HUDEP-2 (cell line): Measurements from ENCODE around the gene UNC45A.
"Not testable (repeated sequence)": the region's sequence is repeated elsewhere in the genome, so short reads cannot be mapped to it uniquely, and the experiment has no call there.

Experiments used
- DNase-seq, 76 experiments: peaks; one replicate each; lab custom pipeline; 2025; ENCODE audit not compliant: unreplicated experiment in 76 of 76; lab: John Stamatoyannopoulos, UW

UNC45A gene

GRCh38 chr15:90934949-90935751 is at the start of gene UNC45A:
Gene UNC45A (plus strand): TSS chr15:90935285. CDS start chr15:90935325, 40 bp downstream.
- peak in 74 of 76 experiments; percentile 12 to 93 (median 80) for DNase-seq

- peak in 70 of 76 experiments; percentile 6 to 85 (median 63) for DNase-seq
These were observed 49.4 kb upstream of the UNC45A start for GRCh38 chr15:90885432-90886290.

DNA sequence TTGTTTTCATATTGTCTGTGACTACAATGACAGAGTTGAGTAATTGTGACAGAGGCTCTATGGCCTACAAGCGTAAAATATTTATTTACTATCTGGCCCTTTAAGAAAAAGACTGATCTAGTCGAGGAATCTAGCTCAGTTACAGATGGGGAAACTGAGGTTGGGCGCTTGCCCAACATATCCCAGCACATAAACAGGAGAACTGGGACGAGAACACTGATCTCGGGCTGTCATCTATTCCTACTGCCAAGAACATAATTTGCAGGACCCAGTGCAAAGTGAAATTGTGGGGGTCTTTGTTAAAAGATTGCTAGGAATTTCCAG is 48.8 kb upstream of the UNC45A start:
- DNase-seq, result no peak

- no peak for DNase-seq
These were observed 48.0 kb upstream of the UNC45A start for GRCh38 chr15:90887037-90887481.

DNA sequence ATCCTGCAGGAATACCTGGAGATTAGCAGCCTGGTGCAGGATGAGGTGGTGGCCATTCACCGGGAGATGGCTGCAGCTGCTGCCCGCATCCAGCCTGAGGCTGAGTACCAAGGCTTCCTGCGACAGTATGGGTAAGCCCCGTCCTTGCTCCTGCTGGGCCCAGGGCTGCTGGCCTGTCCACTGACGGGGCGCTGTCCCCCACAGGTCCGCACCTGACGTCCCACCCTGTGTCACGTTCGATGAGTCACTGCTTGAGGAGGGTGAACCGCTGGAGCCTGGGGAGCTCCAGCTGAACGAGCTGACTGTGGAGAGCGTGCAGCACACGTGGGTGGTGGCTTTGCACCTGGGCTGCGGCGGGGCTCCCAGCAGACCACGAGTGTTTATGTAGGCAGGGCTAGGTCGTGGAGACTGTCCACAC is 45.8 kb upstream of the UNC45A start:
- DNase-seq, result no peak

- DNase-seq, result no peak
These were observed 45.2 kb upstream of the UNC45A start for GRCh38 chr15:90889736-90890456.

DNA sequence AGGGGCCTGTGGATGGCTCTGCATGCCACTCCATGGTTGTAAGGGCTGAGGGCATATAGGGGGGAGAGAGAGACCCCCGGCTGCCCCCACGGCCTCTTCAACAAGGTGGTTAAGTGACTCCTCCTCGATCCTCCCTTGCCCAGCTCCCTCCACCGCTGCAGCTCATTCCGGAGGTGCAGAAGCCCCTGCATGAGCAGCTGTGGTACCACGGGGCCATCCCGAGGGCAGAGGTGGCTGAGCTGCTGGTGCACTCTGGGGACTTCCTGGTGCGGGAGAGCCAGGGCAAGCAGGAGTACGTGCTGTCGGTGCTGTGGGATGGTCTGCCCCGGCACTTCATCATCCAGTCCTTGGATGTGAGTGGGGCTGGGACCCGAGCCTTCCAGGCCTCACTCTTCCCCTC is 44.2 kb upstream of the UNC45A start:
- no peak for DNase-seq

DNA sequence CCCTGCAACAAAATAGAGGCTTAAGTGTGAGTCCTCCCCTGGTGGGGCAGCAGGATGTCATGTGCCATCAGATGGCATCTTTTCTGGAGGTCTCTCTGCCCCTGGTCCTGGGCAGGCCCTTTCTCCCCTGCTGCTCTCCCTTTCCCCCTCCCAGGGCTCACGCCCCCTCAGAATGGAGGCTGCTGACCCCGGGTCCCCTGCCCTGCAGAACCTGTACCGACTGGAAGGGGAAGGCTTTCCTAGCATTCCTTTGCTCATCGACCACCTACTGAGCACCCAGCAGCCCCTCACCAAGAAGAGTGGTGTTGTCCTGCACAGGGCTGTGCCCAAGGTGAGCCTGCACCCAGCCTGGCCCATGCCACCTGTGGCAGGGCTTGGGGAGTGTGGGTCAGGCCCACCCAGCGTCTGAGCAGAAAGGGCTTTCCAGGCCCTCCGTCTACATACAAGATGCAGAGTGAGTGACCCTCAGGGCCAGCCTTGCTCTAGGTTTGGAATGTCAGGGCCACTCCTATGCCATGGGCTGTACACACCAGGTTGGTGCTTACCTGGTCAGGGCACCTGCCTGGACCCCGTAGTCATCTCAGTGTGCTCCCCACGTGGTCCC is 43.6 kb upstream of the UNC45A start:
- DNase-seq, result no peak

DNA sequence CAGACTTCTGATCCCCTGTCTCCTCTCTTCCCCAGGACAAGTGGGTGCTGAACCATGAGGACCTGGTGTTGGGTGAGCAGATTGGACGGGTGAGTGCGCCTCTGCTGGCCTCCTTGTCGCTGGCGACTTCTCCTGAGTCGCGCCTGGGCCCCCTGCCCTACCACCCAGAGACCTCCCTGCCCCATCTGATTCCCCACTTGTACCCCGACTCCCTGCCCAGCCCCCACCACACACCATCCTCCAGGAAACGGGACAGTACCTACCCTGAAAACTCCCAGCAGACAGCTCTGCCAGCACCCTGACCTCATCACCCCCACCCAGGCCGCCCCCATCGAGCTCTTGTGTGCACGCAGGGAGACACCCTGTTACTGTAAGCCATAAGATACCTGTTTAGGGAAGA is 43.1 kb upstream of the UNC45A start:
- DNase-seq, result no peak

DNA sequence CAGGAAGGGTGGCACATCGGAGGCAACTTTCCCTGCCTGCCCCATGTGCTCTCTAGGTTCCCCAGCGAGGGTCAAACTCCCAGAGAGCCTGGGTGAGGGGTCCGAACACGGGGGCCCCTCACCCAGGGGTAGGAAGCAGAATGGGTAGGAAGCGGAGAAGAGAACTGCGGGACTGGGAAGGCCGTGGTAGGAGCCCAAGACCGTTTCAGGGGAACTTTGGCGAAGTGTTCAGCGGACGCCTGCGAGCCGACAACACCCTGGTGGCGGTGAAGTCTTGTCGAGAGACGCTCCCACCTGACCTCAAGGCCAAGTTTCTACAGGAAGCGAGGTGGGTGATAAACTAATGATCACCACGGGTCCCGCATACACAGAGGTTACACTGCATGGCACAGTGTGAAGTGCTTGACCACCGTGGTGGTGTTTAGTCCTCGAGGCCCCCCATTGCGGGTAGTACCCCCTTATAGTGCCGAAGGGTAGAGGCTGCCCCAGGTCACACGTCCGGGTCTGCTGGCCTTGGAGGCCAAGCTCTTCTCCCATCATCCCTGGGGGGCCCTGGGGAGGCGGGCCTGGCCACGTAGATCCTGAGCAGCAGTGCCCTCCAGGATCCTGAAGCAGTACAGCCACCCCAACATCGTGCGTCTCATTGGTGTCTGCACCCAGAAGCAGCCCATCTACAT is 42.4 kb upstream of the UNC45A start:
- DNase-seq, result no peak

DNA sequence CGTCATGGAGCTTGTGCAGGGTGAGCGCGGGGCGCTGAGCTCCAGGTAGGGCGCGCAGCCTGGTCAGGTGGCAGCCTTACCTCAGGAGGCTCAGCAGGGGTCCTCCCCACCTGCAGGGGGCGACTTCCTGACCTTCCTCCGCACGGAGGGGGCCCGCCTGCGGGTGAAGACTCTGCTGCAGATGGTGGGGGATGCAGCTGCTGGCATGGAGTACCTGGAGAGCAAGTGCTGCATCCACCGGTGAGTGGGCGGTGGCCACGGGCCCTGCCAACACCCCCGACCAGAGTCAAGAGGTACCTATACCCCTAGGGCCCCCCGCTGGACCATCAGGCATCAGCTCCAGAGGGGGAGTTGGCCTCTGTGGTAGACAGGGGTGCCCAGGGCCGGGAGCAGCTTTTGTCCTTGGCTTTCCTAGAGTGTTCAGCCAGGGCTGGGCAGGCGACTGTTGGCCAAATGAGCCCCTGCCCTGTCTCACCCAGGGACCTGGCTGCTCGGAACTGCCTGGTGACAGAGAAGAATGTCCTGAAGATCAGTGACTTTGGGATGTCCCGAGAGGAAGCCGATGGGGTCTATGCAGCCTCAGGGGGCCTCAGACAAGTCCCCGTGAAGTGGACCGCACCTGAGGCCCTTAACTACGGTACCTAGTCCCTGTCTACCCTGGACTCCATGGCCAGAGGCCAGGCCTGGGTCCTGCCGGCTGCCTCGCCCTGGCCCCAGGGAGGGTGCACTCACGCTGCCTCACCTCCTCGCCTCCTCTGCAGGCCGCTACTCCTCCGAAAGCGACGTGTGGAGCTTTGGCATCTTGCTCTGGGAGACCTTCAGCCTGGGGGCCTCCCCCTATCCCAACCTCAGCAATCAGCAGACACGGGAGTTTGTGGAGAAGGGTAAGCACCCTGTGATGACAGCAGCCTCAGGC is 41.7 kb upstream of the UNC45A start:
- no peak for DNase-seq

GRCh38 chr15:90895571-90896117 is 39.4 kb upstream of the UNC45A start:
- peak in 30 of 76 experiments; percentile 3 to 46 (median 16) for DNase-seq

DNA sequence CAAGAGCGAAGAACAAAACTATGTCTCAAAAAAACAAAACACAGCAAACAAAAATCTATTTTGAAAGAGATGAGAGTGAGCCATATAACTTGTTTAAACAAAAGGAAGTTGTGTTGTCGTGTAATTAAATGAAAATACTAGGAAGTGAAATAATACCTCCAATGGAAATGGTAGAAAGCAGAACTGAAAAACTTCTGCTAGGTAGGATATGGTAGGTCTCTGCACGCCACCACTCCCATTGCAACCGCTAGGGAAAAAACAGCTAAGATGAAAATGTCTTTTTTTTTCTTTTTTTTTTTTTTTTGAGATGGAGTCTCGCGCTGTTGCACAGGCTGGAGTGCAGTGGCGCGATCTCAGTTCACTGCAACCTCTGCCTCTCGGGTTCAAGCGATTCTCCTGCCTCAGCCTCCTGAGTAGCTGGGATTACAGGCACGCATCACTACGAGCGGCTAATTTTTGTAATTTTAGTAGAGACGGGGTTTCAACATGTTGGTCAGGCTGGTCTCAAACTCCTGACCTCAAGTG is 37.9 kb upstream of the UNC45A start:
- not testable (repeated sequence) for DNase-seq

- peak in 75 of 76 experiments; percentile 51 to 99 (median 94) for DNase-seq
These were observed 33.7 kb upstream of the UNC45A start for GRCh38 chr15:90901175-90902039.

DNA sequence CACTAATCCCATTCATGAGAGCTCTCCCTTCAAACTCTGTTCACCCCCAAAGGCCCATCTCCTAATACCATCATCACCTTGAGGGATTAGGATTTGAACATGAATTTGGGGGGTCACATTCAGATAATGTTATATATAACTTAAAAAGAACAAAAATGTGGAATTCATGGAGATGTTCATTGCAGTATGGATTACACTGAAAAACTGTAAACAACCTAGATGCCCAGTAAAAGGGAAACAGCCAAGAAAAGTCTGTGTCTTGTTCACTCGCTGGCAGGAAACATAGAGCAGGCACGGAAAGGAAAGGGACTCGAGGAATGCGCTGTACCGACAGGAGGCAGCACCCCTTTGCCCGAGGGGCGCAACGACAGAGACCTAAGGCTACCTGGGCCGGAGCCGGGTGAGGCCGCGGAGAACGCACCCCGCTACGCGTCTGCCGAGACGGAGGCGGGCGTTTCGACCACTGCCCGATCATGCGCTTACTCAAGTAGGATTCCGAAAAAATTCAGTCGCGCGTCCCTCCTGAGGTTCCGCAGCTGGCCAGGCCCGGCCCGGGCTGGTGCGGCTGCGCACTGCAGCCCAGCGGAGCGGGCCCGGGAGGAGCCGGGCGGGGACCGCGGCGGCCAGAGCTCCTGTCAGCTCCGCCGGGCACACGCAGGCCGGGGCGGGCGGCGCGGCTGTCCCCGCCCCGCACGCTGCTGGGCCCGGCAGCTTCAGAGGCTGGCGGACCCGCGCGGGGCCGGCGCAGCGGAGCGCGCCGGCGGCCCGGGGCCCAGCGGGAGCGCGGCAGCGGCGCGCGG is 32.8 kb upstream of the UNC45A start:
- DNase-seq, result peak in 55 of 76 experiments; percentile 10 to 73 (median 52)

DNA sequence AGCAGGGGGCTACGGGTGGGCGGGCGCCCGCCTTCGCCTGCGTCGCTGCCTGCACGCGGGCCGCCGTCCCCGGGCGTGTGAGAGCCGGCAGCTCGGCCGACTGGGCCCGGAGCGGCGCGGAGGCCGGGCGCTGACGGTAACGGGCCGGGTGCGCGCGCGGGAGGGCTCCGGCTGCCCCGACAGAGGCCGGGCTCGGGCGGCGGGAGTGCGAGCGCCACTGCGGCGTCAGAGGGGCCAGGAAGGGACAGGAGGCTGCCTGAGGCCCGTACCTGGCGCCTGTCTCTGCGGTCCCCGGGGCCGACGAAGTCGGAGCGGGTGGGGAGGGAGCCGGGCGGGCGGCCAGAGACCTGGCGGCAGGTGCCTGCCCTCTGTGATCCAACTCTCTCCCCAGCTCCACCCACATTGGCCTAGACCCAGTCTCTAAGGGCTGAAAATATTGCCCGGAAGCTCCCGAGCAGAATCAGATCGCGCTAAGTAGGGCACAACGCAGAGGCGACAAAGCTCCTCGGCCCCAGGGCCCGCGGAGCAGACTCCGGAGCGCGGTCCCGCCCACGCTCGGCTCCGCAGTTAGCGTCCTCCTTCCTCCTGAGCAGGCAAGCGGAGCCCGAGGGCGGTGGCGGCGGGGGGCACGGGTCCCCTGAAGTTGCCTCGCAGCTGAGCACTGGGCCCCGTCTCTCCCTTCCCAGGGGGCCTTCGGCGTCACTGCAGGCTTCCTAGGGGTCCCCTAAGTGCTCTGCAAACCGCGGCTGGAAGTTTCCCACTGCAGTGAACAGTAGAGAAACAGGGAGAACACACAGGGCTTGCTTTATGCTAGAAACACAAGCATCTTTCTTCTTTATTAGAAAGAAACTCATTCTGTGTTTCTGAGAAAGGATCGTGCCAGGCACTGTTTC is 32.0 kb upstream of the UNC45A start, which contains the start of gene MAN2A2:
TSS of gene MAN2A2 (plus strand) at position 463 of the 893 bp plus-strand sequence. CDS start 906 bp downstream, outside the sequence.
- peak in 74 of 76 experiments; percentile 25 to 91 (median 80) for DNase-seq
